Measurements from ENCODE around the gene COL25A1. TPM values are rescaled to one million over a fixed set of nuclear protein-coding genes. Genes with fewer than 3 reads are reported as not detected.

COL25A1 gene
- polyA plus RNA-seq, 2 of the 4 experiments (the other 2 are of a cell fraction): not detected

DNA sequence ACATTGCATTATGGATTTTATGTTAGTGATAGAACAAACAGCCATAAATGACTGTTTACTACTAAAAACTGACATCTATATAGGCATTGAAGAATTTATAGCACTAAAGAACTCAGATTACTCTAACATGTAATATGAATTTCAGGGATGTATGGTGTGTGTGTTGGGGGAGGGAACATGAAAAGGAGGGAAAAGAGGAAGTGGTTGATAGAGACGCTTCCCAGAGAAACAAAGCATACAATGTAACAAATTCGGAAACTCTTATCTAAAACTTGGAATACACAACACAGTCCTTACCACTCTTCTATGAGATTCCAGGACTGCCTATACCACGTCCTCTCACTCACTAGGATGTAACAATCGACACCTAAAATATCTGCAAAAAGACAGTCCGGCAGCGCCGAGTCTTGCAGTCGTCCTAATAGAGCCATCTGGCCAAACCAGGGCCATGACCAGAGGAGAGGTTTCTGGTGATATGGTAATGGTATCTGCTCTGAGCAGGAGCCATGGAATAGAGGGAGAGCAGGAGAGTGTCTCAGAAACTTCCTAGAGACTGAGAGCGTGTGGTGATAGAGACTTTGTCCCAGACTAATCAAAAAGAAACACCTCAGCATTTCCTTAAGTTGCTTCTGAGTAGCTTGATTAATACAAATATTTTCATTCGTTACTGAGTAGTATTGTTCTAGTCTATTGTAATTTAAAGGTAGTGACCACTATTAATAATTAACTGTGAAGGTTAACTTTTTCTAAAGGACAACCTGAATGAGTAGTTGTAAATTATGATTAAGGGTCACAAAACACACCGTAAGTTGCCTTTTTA, 287.7 kb downstream of the COL25A1 start:
- no peak for DNase-seq (ENCODE audit: low read depth in 1 of 2, low spot score in 1 of 2)
- WGBS (ENCODE audit: missing lambda C conversion rate): 31% methylated on average over 11 of the region's 11 CpGs
- CTCF ChIA-PET: interaction anchor here (0.6 kb wide), 1 partner anchor 420 kb away, joined by 3 read pairs; no protein-coding TSS in a partner anchor

DNA sequence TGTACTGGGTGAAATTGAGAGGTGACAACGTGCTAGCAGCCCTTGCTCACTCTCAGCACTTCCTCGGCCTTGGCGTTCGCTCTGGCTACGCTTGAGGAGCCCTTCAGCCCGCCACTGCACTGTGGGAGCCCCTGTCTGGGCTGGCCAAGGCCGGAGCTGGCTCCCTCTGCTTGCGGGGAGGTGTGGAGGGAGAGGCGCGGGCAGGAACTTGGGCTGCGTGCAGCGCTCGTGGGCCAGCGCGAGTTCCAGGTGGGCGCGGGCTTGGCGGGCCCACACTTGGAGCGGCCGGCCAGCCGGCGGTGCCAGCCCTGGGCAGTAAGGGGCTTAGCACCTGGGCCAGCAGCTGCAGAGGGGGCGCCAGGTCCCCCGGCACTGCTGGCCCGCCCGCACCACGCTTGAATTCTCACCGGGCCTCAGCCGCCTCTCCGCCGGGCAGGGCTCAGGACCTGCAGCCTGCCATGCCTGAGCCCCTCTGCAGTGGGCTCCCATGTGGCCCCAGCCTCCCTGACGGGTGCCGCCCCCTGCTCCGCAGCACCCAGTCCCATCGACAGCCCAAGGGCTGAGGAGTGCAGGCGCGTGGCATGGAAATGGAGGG, 290.1 kb downstream of the COL25A1 start:
- 0% methylated on average over 1 of the region's 37 CpGs for WGBS (ENCODE audit: missing lambda C conversion rate)
- FAIRE-seq (no peak), DNase-seq (ENCODE audit: low read depth in 1 of 2, low spot score in 1 of 2) (no peak), ATAC-seq (no peak)
- CTCF ChIA-PET: interaction anchor here (1.0 kb wide), 1 partner anchor 14 kb away, joined by 3 read pairs; no protein-coding TSS in a partner anchor
- H3K4me3 ChIP-seq: no peak overlapping the region
- H3K4me2 ChIP-seq: no peak overlapping the region
- POLR2A ChIA-PET: no interaction called here
- no peaks in the 10 kb centered on the region for H3K4me1 ChIP-seq
- H3K9me3 ChIP-seq: no peaks in the 10 kb centered on the region
- no peak overlapping the region for H3K27ac ChIP-seq
- no peak for TF ChIP-seq GATA3 (IDR thresholded peaks at IDR 0.05; ENCODE audit: borderline replicate concordance)
- TF ChIP-seq TFCP2L1 (CRISPR knock-in tag; IDR thresholded peaks at IDR 0.05): no peak
- TF ChIP-seq FOSL2 (IDR thresholded peaks at IDR 0.05): no peak
- no peak for TF ChIP-seq FOSL2 (CRISPR knock-in tag; IDR thresholded peaks at IDR 0.05)
- TF ChIP-seq, protein P1, sequence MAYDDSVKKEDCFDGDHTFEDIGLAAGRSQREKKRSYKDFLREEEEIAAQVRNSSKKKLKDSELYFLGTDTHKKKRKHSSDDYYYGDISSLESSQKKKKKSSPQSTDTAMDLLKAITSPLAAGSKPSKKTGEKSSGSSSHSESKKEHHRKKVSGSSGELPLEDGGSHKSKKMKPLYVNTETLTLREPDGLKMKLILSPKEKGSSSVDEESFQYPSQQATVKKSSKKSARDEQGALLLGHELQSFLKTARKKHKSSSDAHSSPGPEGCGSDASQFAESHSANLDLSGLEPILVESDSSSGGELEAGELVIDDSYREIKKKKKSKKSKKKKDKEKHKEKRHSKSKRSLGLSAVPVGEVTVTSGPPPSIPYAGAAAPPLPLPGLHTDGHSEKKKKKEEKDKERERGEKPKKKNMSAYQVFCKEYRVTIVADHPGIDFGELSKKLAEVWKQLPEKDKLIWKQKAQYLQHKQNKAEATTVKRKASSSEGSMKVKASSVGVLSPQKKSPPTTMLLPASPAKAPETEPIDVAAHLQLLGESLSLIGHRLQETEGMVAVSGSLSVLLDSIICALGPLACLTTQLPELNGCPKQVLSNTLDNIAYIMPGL (CRISPR knock-in tag; IDR thresholded peaks at IDR 0.05; ENCODE audit: borderline replicate concordance): no peak
- no peak for TF ChIP-seq CHD2 (IDR thresholded peaks at IDR 0.05; ENCODE audit: low read length, partially characterized antibody)
- TF ChIP-seq PHF8 (IDR thresholded peaks at IDR 0.05; ENCODE audit: borderline replicate concordance, low read depth): no peak
- no peak for TF ChIP-seq SREBF2 (IDR thresholded peaks at IDR 0.05)

More for the DNA sequence above, 287.7 kb downstream of the COL25A1 start:
- POLR2A ChIA-PET: no interaction called here
- FAIRE-seq (no peak), ATAC-seq (no peak)
- H3K4me2 ChIP-seq: no peak overlapping the region
- H3K4me1 ChIP-seq: no peaks in the 10 kb centered on the region
- H3K4me3 ChIP-seq: no peak overlapping the region
- no peak for TF ChIP-seq GATA3 (IDR thresholded peaks at IDR 0.05; ENCODE audit: borderline replicate concordance)
- TF ChIP-seq, protein P2, sequence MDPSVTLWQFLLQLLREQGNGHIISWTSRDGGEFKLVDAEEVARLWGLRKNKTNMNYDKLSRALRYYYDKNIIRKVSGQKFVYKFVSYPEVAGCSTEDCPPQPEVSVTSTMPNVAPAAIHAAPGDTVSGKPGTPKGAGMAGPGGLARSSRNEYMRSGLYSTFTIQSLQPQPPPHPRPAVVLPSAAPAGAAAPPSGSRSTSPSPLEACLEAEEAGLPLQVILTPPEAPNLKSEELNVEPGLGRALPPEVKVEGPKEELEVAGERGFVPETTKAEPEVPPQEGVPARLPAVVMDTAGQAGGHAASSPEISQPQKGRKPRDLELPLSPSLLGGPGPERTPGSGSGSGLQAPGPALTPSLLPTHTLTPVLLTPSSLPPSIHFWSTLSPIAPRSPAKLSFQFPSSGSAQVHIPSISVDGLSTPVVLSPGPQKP (IDR thresholded peaks at IDR 0.05; ENCODE audit: low read depth, low read length): no peak
- TF ChIP-seq KDM5A (IDR thresholded peaks at IDR 0.05): no peak
- no peak for TF ChIP-seq MYC (IDR thresholded peaks at IDR 0.05; ENCODE audit: borderline replicate concordance, low read length)
- TF ChIP-seq ZSCAN20 (CRISPR knock-in tag; IDR thresholded peaks at IDR 0.05): no peak
- no peak for TF ChIP-seq JUNB (IDR thresholded peaks at IDR 0.05)
- H3K27ac ChIP-seq: no peak overlapping the region
- no peaks in the 10 kb centered on the region for H3K9me3 ChIP-seq

DNA sequence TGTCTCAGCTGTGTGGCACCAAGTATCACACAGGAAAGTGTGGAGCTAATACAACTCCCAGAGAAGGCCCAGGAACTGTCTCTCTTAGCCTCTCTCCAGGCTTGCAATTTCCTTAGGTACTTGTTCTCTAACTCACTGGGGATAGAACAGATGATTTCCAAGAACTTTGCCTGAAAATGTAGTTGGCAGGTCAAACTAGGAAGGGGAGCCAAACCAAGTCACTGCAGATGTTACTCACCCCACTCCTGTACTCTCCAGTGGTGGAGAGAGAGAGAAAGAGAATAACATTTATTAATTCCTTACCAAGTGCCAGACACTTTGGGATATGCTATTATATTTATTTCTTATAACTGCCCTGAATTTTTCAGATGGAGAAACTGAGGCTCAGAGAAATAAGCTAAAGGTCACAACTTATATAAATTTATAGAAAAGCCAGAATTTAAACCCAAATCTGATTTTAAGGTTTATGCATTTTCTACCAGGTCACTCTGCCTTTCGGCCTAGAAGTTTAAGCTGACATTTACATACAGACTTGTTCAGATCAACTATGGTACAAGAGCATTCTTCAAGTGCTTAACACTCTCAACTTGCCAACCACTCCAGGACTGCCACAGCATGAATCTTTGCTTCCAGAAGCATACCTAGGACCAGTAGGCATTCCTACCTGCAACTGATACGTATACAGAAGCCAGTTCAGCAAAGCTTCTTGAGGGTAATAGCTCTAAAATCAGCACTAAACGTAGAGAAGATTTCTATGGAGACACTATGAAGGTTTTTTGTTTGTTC, 291.0 kb downstream of the COL25A1 start:
- no peaks in the 10 kb centered on the region for H3K9me3 ChIP-seq
- ATAC-seq: no peak
- no peak for TF ChIP-seq CHD4 (IDR thresholded peaks at IDR 0.05; ENCODE audit: borderline replicate concordance)
- TF ChIP-seq ZSCAN20 (CRISPR knock-in tag; IDR thresholded peaks at IDR 0.05): no peak
- no peak for TF ChIP-seq NFE2L2 (conservative IDR thresholded peaks at IDR 0.05; ENCODE audit: low read length)
- no peak for TF ChIP-seq RCOR1 (IDR thresholded peaks at IDR 0.05; ENCODE audit: low read depth, low read length)
- no peak for TF ChIP-seq HOXA7 (CRISPR knock-in tag; IDR thresholded peaks at IDR 0.05)
- no peak for TF ChIP-seq POLR2A (IDR thresholded peaks at IDR 0.05; ENCODE audit: low read length)
- TF ChIP-seq MAFK (IDR thresholded peaks at IDR 0.05; ENCODE audit: partially characterized antibody): no peak
- TF ChIP-seq PHF8 (IDR thresholded peaks at IDR 0.05; ENCODE audit: borderline replicate concordance, low read depth): no peak
- TF ChIP-seq CEBPB (IDR thresholded peaks at IDR 0.05): no peak
- TF ChIP-seq ZNF302 (CRISPR knock-in tag; IDR thresholded peaks at IDR 0.05): no peak
- TF ChIP-seq CBX8 (IDR thresholded peaks at IDR 0.05): no peak
- no peak for TF ChIP-seq EP300 (IDR thresholded peaks at IDR 0.05)
- TF ChIP-seq POLR2AphosphoS2 (conservative IDR thresholded peaks at IDR 0.05; ENCODE audit: low read length): no peak
- TF ChIP-seq HDAC2 (IDR thresholded peaks at IDR 0.05): no peak
- TF ChIP-seq, protein P3, sequence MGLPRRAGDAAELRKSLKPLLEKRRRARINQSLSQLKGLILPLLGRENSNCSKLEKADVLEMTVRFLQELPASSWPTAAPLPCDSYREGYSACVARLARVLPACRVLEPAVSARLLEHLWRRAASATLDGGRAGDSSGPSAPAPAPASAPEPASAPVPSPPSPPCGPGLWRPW (IDR thresholded peaks at IDR 0.05): no peak
- TF ChIP-seq FOSB (CRISPR knock-in tag; IDR thresholded peaks at IDR 0.05): no peak
- ChIA-PET POLR2A (no interaction called here), CTCF (no interaction called here)
- no peak overlapping the region for H3K4me3 ChIP-seq
- DNase-seq (ENCODE audit: low read depth in 1 of 2, low spot score in 1 of 2): no peak
- no peaks in the 10 kb centered on the region for H3K4me1 ChIP-seq
- 20% methylated on average over 3 of the region's 3 CpGs for WGBS (ENCODE audit: missing lambda C conversion rate)
- no peak overlapping the region for H3K4me2 ChIP-seq
- FAIRE-seq: no peak
- no peak overlapping the region for H3K27ac ChIP-seq
